Measurements from ENCODE around the gene SYCE1.

DNA sequence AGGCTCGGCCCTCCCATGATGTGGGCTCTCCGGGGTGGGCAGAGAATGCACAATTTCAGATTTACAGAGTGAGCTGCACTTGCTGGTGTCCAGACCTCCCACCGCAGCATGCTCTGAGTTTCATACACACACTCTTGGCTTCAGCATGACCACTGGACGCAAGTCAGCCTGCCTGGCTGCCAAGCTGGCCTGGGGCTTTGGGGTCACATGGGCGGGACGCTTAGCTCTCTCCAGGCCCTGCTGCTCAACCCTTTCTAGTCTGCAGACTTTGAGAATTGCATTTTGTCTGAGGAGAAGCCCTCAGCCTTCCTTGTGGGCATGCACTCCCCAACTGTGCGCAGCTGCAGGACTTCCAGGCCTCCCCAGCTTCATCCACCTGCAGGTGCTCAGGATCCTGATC is 32.5 kb downstream of the SYCE1 start:
- TF ChIP-seq POLR2A (IDR thresholded peaks at IDR 0.05), result no peak
- TF ChIP-seq, protein P1, sequence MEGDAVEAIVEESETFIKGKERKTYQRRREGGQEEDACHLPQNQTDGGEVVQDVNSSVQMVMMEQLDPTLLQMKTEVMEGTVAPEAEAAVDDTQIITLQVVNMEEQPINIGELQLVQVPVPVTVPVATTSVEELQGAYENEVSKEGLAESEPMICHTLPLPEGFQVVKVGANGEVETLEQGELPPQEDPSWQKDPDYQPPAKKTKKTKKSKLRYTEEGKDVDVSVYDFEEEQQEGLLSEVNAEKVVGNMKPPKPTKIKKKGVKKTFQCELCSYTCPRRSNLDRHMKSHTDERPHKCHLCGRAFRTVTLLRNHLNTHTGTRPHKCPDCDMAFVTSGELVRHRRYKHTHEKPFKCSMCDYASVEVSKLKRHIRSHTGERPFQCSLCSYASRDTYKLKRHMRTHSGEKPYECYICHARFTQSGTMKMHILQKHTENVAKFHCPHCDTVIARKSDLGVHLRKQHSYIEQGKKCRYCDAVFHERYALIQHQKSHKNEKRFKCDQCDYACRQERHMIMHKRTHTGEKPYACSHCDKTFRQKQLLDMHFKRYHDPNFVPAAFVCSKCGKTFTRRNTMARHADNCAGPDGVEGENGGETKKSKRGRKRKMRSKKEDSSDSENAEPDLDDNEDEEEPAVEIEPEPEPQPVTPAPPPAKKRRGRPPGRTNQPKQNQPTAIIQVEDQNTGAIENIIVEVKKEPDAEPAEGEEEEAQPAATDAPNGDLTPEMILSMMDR (IDR thresholded peaks at IDR 0.05), result no peak
